K562 (cell line): ENCODE results near the gene EPHA10. TPM values are rescaled to one million over a fixed set of nuclear protein-coding genes. Genes with fewer than 3 reads are reported as not detected.

ENCODE experiments used
- ATF1 ChIP-seq, 2 experiments: fragments of 450-650 bp in 1 of 2; IDR thresholded peaks; 2 replicates each; pipeline ENCODE4 v1.6.1; 2016; ENCODE audit warnings: missing compliant biosample characterization in 1 of 2, missing genetic modification characterization in 1 of 2
- CBX3 ChIP-seq, 2 experiments: IDR thresholded peaks; 1 replicate in 1 of 2; 2 replicates in 1 of 2; pipeline ENCODE4 v1.6.1; 2012; ENCODE audit warnings: inconsistent platforms in 2 of 2, low read length in 2 of 2, borderline replicate concordance in 1 of 2, control low read depth in 1 of 2
- CREBBP ChIP-seq: IDR thresholded peaks from one replicate; pipeline ENCODE4 v1.6.1; 2012; ENCODE audit warnings: low read depth, mild to moderate bottlenecking, control low read depth, inconsistent platforms, low read length
- DDX20 ChIP-seq: fragments of 450-650 bp; IDR thresholded peaks from 2 replicates; pipeline ENCODE4 v1.6.1; 2016; ENCODE audit warnings: missing genetic modification characterization, low read depth, mild to moderate bottlenecking, missing compliant biosample characterization, moderate library complexity
- ETV1 ChIP-seq: fragments of 450-650 bp; conservative IDR thresholded peaks from 2 replicates; pipeline ENCODE4 v1.6.1; 2016; ENCODE audit warnings: missing genetic modification characterization, control low read depth, low read depth, missing compliant biosample characterization
- FOXJ2 ChIP-seq: fragments of 200-800 bp; sonication (Bioruptor generic); IDR thresholded peaks from 2 replicates; pipeline ENCODE4 v1.6.1; 2016; ENCODE audit warnings: missing genetic modification characterization, missing compliant biosample characterization
- FOXP1 ChIP-seq: sonication (generic); formaldehyde crosslinking; IDR thresholded peaks from 2 replicates; pipeline ENCODE4 v1.8.0; 2022; ENCODE audit warnings: mild to moderate bottlenecking, missing genetic modification reagents
- HDAC1 ChIP-seq, 2 experiments: fragments of 450-650 bp; IDR thresholded peaks; 2 replicates each; pipeline ENCODE4 v1.6.1; 2016 to 2017; ENCODE audit warnings: inconsistent platforms in 1 of 2, mild to moderate bottlenecking in 1 of 2, moderate library complexity in 1 of 2
- HMBOX1 ChIP-seq: sonication (generic); IDR thresholded peaks from 2 replicates; pipeline ENCODE4 v1.6.1; 2016
- HOMEZ ChIP-seq: fragments of 250-450 bp; sonication (Bioruptor Pico); IDR thresholded peaks from 2 replicates; pipeline ENCODE4 v1.4.0; 2020; ENCODE audit warnings: mild to moderate bottlenecking, moderate library complexity
- NR2C1 ChIP-seq, 2 experiments: fragments of 450-650 bp; IDR thresholded peaks; 2 replicates each; pipeline ENCODE4 v1.6.1; 2017; ENCODE audit warnings: mild to moderate bottlenecking in 2 of 2, antibody characterized with exemption in 1 of 2, inconsistent platforms in 1 of 2, missing compliant biosample characterization in 1 of 2, missing genetic modification characterization in 1 of 2
- PHF8 ChIP-seq: fragments of 200-600 bp; sonication (generic); IDR thresholded peaks from 2 replicates; pipeline ENCODE4 v1.6.1; 2012; ENCODE audit warnings: mixed run types, mild to moderate bottlenecking, inconsistent platforms, low read length, moderate library complexity, borderline replicate concordance
- PREB ChIP-seq: sonication (generic); formaldehyde crosslinking; IDR thresholded peaks from 2 replicates; pipeline ENCODE4 v1.8.1; 2023; ENCODE audit warnings: mild to moderate bottlenecking, missing genetic modification reagents
- PRMT5 ChIP-seq: sonication (generic); formaldehyde crosslinking; IDR thresholded peaks from 2 replicates; pipeline ENCODE4 v1.5.0; 2020; ENCODE audit warnings: missing genetic modification reagents
- RFX7 ChIP-seq: fragments of 250-450 bp; sonication (Bioruptor Pico); IDR thresholded peaks from 2 replicates; pipeline ENCODE4 v1.5.1; 2021; ENCODE audit warnings: mild to moderate bottlenecking
- XRCC4 ChIP-seq: IDR thresholded peaks from one replicate; pipeline ENCODE4 v1.6.1; 2011; ENCODE audit not compliant: insufficient read depth, insufficient read length; ENCODE audit errors: extremely low read depth
- ZC3H4 ChIP-seq: sonication (generic); formaldehyde crosslinking; IDR thresholded peaks from 2 replicates; pipeline ENCODE4 v1.9.0; 2021; ENCODE audit warnings: missing genetic modification reagents, borderline replicate concordance
- ZFP36 ChIP-seq: fragments of 150-350 bp; IDR thresholded peaks from 2 replicates; pipeline ENCODE4 v1.6.1; 2018; ENCODE audit warnings: low read length, low read depth; ENCODE audit not compliant: partially characterized antibody
- ZNF197 ChIP-seq: fragments of 200-800 bp; sonication (Bioruptor generic); IDR thresholded peaks from 2 replicates; pipeline ENCODE4 v1.6.1; 2016; ENCODE audit warnings: low read depth, missing genetic modification characterization, missing compliant biosample characterization
- ZNF444 ChIP-seq: fragments of 250-450 bp; sonication (Bioruptor Pico); IDR thresholded peaks from 2 replicates; pipeline ENCODE4 v1.4.0; 2020; ENCODE audit warnings: mild to moderate bottlenecking, moderate library complexity
- ZNF717 ChIP-seq: fragments of 250-450 bp; sonication (Bioruptor Pico); IDR thresholded peaks from 2 replicates; pipeline ENCODE4 v1.5.0; 2021
- polyA plus RNA-seq, 8 experiments: library from polyadenylated mRNA; depleted of rRNA in 4 of 8; stranded (reverse) in 5 of 8; unstranded in 3 of 8; fragments of >200 nt; fragmentation: Nextera tagmentation in 2 of 8; fragmentation: Illumina TruSeq in 1 of 8; extraction: Ambion mirVana in 2 of 8; extraction: Trizol in 1 of 8; gene quantifications; 2 replicates each; pipeline versions ENCODE4 v1.2.1 to v1.2.3, GENCODE V29; 2011 to 2014; ENCODE audit warnings: inconsistent platforms in 1 of 8, missing spikeins in 1 of 8
- total RNA-seq, 7 experiments: library from RNA; depleted of rRNA in 6 of 7; stranded (reverse); fragments of >200 nt in 6 of 7; fragmentation: Illumina TruSeq in 2 of 7; extraction: Trizol in 2 of 7; gene quantifications; 2 replicates each; pipeline versions ENCODE4 v1.2.1 to v1.2.3, GENCODE V29; 2011 to 2021; ENCODE audit warnings: low replicate concordance in 1 of 7
- TF ChIP-seq, protein P1 (sequence below): fragments of 450-650 bp; formaldehyde crosslinking; conservative IDR thresholded peaks from 2 replicates; pipeline ENCODE4 v1.4.0; 2022; ENCODE audit warnings: mild to moderate bottlenecking, missing genetic modification characterization
- TF ChIP-seq, protein P2 (sequence below): fragments of 450-650 bp; IDR thresholded peaks from 2 replicates; pipeline ENCODE4 v1.6.1; 2016; ENCODE audit warnings: low read depth, mild to moderate bottlenecking, moderate library complexity

EPHA10 gene
- total and polyA plus RNA-seq, 9 of the 15 experiments (the other 6 are each of a cell fraction or from before 2014, with no cell fraction given) = 0.03 TPM; not detected in 8

DNA sequence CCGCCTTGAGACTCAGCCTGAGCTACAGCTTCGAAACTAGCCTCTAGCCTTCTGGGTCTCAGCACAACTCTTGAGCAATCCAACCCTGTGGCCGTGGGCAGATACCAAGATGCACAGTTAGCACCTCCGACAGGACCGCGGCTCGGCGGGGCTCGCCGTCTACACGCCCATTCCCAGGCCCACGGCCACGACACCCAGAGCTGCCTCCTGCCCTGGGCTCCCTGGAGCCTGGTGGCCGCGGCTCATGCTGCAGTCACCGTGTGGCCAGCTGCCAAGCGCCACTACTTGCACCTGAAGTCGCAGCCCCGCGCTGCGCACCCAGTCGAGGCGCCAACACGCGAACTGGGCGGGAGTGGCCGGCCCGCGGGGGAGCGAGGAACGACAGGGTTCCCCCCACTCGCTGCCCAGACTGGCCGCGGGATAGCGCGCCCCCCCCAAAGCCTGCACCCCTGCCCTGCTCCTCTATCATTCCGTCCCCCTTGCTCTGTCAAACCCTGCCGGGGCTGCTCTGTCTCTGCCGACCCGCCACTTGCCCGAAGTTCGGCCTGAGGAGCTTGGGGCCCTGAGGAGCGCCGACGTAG is 73.3 kb downstream of the EPHA10 start (continued):
- no peak for TF ChIP-seq HOMEZ (CRISPR knock-in tag)
- no peak for TF ChIP-seq ATF1 (CRISPR knock-in tag; IDR thresholded peaks at IDR 0.05)
- TF ChIP-seq ATF1 (tag; IDR thresholded peaks at IDR 0.05) = no peak
- TF ChIP-seq HMBOX1 = no peak
- TF ChIP-seq, protein P1, sequence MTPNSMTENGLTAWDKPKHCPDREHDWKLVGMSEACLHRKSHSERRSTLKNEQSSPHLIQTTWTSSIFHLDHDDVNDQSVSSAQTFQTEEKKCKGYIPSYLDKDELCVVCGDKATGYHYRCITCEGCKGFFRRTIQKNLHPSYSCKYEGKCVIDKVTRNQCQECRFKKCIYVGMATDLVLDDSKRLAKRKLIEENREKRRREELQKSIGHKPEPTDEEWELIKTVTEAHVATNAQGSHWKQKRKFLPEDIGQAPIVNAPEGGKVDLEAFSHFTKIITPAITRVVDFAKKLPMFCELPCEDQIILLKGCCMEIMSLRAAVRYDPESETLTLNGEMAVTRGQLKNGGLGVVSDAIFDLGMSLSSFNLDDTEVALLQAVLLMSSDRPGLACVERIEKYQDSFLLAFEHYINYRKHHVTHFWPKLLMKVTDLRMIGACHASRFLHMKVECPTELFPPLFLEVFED = no peak
- no peak for TF ChIP-seq PREB (CRISPR knock-in tag)
- no peak for TF ChIP-seq RFX7 (CRISPR knock-in tag)
- no peak for TF ChIP-seq CREBBP
- no peak for TF ChIP-seq ZNF717 (CRISPR knock-in tag)
- TF ChIP-seq XRCC4 = no peak
- TF ChIP-seq, protein P2, sequence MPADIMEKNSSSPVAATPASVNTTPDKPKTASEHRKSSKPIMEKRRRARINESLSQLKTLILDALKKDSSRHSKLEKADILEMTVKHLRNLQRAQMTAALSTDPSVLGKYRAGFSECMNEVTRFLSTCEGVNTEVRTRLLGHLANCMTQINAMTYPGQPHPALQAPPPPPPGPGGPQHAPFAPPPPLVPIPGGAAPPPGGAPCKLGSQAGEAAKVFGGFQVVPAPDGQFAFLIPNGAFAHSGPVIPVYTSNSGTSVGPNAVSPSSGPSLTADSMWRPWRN = no peak
- no peak for TF ChIP-seq DDX20 (tag)
- TF ChIP-seq FOXJ2 (tag) = no peak
- no peak for TF ChIP-seq ZFP36
- TF ChIP-seq ZNF444 (CRISPR knock-in tag) = no peak
- TF ChIP-seq PRMT5 = 0 out of 2 replicates have a peak, but pooled peaks have one; percentile 37
- TF ChIP-seq ZC3H4 (CRISPR knock-in tag) = no peak
- no peak for TF ChIP-seq ETV1 (tag)
- TF ChIP-seq ZNF197 (CRISPR knock-in tag) = peak; percentile 31; the same call in 1 of the 2 replicates
- no peak for TF ChIP-seq PHF8
- TF ChIP-seq HDAC1 (IDR thresholded peaks at IDR 0.05) = peak in 1 of 2 experiments; percentile 83; a peak in 2 of 4 replicates
- peak; percentile 85; the same call in 1 of the 2 replicates for TF ChIP-seq FOXP1 (CRISPR knock-in tag)
- peak in 1 of 2 experiments; percentile 35; a peak in 1 of 3 replicates for TF ChIP-seq CBX3 (IDR thresholded peaks at IDR 0.05; ENCODE audit: borderline replicate concordance in 1 of 2, low read length in 2 of 2)
- TF ChIP-seq NR2C1 (IDR thresholded peaks at IDR 0.05) = no peak
- no peak for TF ChIP-seq NR2C1 (tag; IDR thresholded peaks at IDR 0.05)
